ENCODE results near the gene ECT2L.

The ECT2L gene

GRCh38 chr6:138897031-138897430, 101.1 kb downstream of the ECT2L start:
- Histone ChIP-seq H2AFZ (ENCODE audit: low read length) (no peak overlapping the region), H3K4me2 (ENCODE audit: low read length) (no peak overlapping the region), H3K27me3 (ENCODE audit: insufficient read depth, low read length) (no peaks in the 10 kb centered on the region)

GRCh38 chr6:138907167-138907566, 111.3 kb downstream of the ECT2L start:
- Histone ChIP-seq H3K9ac (ENCODE audit: low read length) (no peak overlapping the region), H3F3A (ENCODE audit: insufficient read depth, low read length) (no peaks in the 10 kb centered on the region), H3K79me2 (ENCODE audit: insufficient read depth, low read length) (no peaks in the 10 kb centered on the region), H4K20me1 (ENCODE audit: insufficient read depth, low read length) (no peaks in the 10 kb centered on the region), H3K4me1 (ENCODE audit: insufficient read depth, low read length, severe bottlenecking) (peaks cover 9% of the 10 kb centered on the region), H3K36me3 (ENCODE audit: insufficient read depth, low read length) (peaks cover 65% of the 10 kb centered on the region), H3K27ac (ENCODE audit: low read depth, low read length, poor library complexity, severe bottlenecking) (no peak overlapping the region), H3K9me2 (ENCODE audit: low read depth, low read length) (no peaks in the 10 kb centered on the region), H3K27me3 (ENCODE audit: insufficient read depth, low read length) (no peaks in the 10 kb centered on the region), H3K9me3 (ENCODE audit: low read length) (no peaks in the 10 kb centered on the region), H3K4me3 (ENCODE audit: low read depth, low read length, poor library complexity, severe bottlenecking) (no peak overlapping the region), H3K4me2 (ENCODE audit: low read length) (no peak overlapping the region), H2AFZ (ENCODE audit: low read length) (no peak overlapping the region)
- TF ChIP-seq CTCF (IDR thresholded peaks at IDR 0.05; ENCODE audit: low read length) (no peak), EZH2 (IDR thresholded peaks at IDR 0.05; ENCODE audit: borderline replicate concordance, low read length) (no peak)

More at GRCh38 chr6:138897031-138897430, 101.1 kb downstream of the ECT2L start:
- Histone ChIP-seq H4K20me1 (ENCODE audit: insufficient read depth, low read length) (no peaks in the 10 kb centered on the region), H3K79me2 (ENCODE audit: insufficient read depth, low read length) (no peaks in the 10 kb centered on the region), H3F3A (ENCODE audit: insufficient read depth, low read length) (no peaks in the 10 kb centered on the region), H3K9ac (ENCODE audit: low read length) (no peak overlapping the region), H3K4me1 (ENCODE audit: insufficient read depth, low read length, severe bottlenecking) (no peaks in the 10 kb centered on the region), H3K9me3 (ENCODE audit: low read length) (no peaks in the 10 kb centered on the region), H3K9me2 (ENCODE audit: low read depth, low read length) (no peaks in the 10 kb centered on the region), H3K36me3 (ENCODE audit: insufficient read depth, low read length) (peaks cover 6% of the 10 kb centered on the region; the same call in 1 of the 2 replicates), H3K4me3 (ENCODE audit: low read depth, low read length, poor library complexity, severe bottlenecking) (no peak overlapping the region), H3K27ac (ENCODE audit: low read depth, low read length, poor library complexity, severe bottlenecking) (no peak overlapping the region)
- TF ChIP-seq CTCF (IDR thresholded peaks at IDR 0.05; ENCODE audit: low read length) (no peak), EZH2 (IDR thresholded peaks at IDR 0.05; ENCODE audit: borderline replicate concordance, low read length) (no peak)

GRCh38 chr6:138909511-138909910, 113.6 kb downstream of the ECT2L start:
- H3K4me3 ChIP-seq (ENCODE audit: low read depth, low read length, poor library complexity, severe bottlenecking) = no peak overlapping the region
- H3K27ac ChIP-seq (ENCODE audit: low read depth, low read length, poor library complexity, severe bottlenecking) = no peak overlapping the region
- no peaks in the 10 kb centered on the region for H3K9me3 ChIP-seq (ENCODE audit: low read length)
- H2AFZ ChIP-seq (ENCODE audit: low read length) = no peak overlapping the region
- H3K9me2 ChIP-seq (ENCODE audit: low read depth, low read length) = no peaks in the 10 kb centered on the region
- H3K79me2 ChIP-seq (ENCODE audit: insufficient read depth, low read length) = no peaks in the 10 kb centered on the region
- TF ChIP-seq EZH2 (IDR thresholded peaks at IDR 0.05; ENCODE audit: borderline replicate concordance, low read length) = no peak
- no peak for TF ChIP-seq CTCF (IDR thresholded peaks at IDR 0.05; ENCODE audit: low read length)
- no peaks in the 10 kb centered on the region for H3F3A ChIP-seq (ENCODE audit: insufficient read depth, low read length)
- peaks cover 77% of the 10 kb centered on the region for H3K36me3 ChIP-seq (ENCODE audit: insufficient read depth, low read length)
- no peaks in the 10 kb centered on the region for H4K20me1 ChIP-seq (ENCODE audit: insufficient read depth, low read length)
- H3K27me3 ChIP-seq (ENCODE audit: insufficient read depth, low read length) = no peaks in the 10 kb centered on the region
- no peak overlapping the region for H3K4me2 ChIP-seq (ENCODE audit: low read length)
- no peak overlapping the region for H3K9ac ChIP-seq (ENCODE audit: low read length)
- H3K4me1 ChIP-seq (ENCODE audit: insufficient read depth, low read length, severe bottlenecking) = peaks cover 9% of the 10 kb centered on the region
